RKO (cell line): ENCODE data around the gene GTF3C5.
"Not testable (repeated sequence)": the region's sequence is repeated elsewhere in the genome, so short reads cannot be mapped to it uniquely, and the experiment has no call there.

Experiments
- DNase-seq: peaks from one replicate; pipeline ENCODE4 v3.0.0-alpha.2; 2016; ENCODE audit warnings: low spot score

GTF3C5 gene

GRCh38 chr9:133055788-133056420 lies 25.1 kb downstream of the GTF3C5 start:
- DNase-seq: no peak

- no peak for DNase-seq
Measured at GRCh38 chr9:133056533-133056932, 25.7 kb downstream of the GTF3C5 start.

- DNase-seq: no peak
Measured at GRCh38 chr9:133057006-133057405, 26.2 kb downstream of the GTF3C5 start.

DNA sequence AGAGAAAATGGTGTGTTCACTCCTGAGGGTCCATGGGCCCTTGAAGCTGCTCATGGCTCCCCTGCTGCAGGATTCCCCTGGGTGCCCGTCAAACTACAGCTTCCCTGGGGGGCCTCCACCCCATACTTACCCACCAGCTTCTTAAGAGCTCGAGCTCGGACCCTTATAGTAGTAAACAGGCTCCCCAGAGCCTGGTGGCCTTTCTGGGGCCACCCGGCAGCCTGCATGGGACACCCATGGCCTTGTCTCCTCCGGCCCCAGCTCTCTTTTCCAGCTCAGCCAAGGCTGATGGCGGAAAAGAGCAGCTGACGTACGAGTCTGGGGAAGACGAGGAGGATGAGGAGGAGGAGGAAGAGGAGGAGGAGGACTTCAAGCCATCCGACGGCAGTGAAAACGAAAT lies 26.8 kb downstream of the GTF3C5 start:
- no peak for DNase-seq

DNA sequence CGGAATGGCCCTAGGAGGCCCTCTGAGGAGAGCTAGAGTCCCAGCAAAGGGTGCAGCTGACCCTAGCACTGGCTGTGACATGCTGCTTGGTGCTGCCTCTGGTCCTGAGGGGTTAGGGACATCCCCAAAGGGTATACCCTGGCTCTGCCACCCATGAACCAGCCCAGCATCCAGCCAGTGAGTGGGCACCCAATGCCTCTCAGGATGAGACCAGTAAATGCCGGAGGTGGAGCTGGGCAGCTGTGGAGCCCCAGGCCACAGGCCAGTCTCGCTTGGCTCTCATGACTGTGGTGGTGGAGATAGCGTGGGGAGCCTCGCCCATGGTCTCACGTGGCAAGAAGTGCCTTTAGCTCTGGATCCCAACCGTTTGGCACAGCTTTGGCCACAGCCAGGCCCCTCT lies 27.3 kb downstream of the GTF3C5 start:
- no peak for DNase-seq

GRCh38 chr9:133058550-133059320 lies 27.9 kb downstream of the GTF3C5 start:
- DNase-seq: no peak

DNA sequence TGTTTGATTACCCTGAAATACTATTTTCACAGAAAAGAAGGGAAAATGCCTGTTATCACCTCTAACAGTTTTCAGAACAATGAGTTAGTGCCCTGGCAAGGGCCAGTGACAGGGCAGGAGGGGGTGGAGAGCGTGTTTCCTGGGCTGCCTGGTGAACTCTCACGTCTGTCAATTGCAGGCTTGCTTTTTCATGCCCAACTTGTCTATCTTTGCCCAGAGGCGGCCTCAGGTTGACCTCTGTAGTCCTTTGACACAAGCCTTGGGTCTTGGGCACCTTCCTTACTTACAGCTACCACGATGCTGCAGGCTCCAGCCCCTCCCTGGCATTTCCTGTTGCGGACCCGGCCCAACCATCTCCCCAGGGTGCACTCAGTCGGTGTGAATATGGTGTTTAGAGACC lies 28.8 kb downstream of the GTF3C5 start:
- DNase-seq: no peak

- DNase-seq: no peak
Measured at GRCh38 chr9:133060417-133060841, 29.6 kb downstream of the GTF3C5 start.

DNA sequence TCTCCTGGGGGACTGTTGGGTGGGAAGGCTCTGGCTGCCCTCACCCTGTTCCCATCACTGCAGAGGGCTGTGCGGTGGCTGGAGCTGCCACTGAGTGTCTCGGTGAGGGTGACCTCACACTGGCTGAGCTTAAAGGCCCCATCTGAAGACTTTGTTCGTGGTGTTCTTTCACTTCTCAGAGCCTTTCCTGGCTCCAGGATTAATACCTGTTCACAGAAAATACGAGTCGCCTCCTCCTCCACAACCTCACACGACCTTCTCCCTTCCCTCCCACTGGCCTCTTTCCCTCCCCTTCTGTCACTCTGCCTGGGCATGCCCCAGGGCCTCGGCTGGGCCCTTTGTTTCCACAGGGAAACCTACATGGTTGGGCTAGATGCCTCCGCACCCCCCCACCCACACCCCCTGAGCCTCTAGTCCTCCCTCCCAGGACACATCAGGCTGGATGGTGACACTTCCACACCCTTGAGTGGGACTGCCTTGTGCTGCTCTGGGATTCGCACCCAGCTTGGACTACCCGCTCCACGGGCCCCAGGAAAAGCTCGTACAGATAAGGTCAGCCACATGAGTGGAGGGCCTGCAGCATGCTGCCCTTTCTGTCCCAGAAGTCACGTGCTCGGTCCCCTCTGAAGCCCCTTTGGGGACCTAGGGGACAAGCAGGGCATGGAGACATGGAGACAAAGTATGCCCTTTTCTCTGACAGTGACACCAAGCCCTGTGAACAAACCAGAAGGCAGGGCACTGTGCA lies 30.4 kb downstream of the GTF3C5 start:
- DNase-seq: not testable (repeated sequence)

DNA sequence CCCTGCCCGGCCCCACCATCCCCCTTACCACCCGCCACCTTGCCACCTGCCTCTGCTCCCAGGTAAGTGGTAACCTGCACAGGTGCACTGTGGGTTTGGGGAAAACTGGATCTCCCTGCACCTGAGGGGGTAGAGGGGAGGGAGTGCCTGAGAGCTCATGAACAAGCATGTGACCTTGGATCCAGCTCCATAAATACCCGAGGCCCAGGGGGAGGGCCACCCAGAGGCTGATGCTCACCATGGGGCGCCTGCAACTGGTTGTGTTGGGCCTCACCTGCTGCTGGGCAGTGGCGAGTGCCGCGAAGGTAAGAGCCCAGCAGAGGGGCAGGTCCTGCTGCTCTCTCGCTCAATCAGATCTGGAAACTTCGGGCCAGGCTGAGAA lies 31.0 kb downstream of the GTF3C5 start, which contains the start of gene CEL:
Gene CEL (plus strand): TSS at position 218 of the 382 bp plus-strand sequence. CDS start 22 bp downstream, at position 240.
- DNase-seq: not testable (repeated sequence)

DNA sequence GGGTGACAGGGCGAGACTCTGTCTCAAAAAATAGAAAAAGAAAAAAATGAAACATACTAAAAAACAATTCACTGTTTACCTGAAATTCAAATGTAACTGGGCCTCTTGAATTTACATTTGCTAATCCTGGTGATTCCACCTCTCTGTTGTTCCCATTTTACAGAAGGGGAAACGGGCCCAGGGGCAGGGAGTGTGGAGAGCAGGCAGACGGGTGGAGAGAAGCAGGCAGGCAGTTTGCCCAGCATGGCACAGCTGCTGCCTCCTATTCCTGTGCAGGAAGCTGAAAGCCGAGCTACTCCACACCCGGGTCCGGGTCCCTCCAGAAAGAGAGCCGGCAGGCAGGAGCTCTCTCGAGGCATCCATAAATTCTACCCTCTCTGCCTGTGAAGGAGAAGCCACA lies 31.8 kb downstream of the GTF3C5 start:
- not testable (repeated sequence) for DNase-seq

DNA sequence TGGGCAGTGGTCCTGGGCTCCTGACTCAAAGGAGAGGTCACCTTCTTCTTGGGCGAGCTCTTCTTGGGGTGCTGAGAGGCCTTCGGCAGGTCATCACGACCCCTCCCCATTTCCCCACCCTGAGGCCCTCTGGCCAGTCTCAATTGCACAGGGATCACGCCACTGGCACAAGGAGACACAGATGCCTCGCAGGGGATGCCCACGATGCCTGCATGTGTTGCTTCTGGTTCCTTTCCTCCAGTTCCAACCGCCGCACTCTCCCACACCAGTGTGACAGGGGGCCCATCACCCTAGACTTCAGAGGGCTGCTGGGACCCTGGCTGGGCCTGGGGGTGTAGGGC lies 32.3 kb downstream of the GTF3C5 start:
- no peak for DNase-seq

DNA sequence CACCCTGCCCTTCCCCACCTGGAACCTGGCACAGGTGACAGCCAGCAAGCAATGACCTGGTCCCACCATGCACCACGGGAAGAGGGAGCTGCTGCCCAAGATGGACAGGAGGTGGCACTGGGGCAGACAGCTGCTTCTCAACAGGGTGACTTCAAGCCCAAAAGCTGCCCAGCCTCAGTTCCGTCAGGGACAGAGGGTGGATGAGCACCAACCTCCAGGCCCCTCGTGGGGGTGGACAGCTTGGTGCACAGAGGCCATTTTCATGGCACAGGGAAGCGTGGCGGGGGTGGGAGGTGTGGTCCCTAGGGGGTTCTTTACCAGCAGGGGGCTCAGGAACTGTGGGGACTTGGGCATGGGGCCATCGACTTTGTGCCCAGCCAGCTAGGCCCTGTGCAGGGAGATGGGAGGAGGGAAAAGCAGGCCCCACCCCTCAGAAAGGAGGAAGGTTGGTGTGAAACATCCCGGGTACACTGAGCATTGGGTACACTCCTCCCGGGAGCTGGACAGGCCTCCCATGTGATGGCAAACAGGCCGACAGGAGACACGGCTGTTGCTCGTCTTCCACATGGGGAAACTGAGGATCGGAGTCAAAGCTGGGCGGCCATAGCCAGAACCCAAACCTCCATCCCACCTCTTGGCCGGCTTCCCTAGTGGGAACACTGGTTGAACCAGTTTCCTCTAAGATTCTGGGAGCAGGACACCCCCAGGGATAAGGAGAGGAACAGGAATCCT lies 32.9 kb downstream of the GTF3C5 start:
- no peak for DNase-seq

DNA sequence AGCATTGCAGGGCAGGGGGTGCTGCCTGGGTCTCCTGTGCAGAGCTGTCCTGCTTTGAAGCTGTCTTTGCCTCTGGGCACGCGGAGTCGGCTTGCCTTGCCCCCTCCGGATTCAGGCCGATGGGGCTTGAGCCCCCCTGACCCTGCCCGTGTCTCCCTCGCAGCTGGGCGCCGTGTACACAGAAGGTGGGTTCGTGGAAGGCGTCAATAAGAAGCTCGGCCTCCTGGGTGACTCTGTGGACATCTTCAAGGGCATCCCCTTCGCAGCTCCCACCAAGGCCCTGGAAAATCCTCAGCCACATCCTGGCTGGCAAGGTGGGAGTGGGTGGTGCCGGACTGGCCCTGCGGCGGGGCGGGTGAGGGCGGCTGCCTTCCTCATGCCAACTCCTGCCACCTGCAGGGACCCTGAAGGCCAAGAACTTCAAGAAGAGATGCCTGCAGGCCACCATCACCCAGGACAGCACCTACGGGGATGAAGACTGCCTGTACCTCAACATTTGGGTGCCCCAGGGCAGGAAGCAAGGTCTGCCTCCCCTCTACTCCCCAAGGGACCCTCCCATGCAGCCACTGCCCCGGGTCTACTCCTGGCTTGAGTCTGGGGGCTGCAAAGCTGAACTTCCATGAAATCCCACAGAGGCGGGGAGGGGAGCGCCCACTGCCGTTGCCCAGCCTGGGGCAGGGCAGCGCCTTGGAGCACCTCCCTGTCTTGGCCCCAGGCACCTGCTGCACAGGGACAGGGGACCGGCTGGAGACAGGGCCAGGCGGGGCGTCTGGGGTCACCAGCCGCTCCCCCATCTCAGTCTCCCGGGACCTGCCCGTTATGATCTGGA lies 33.7 kb downstream of the GTF3C5 start:
- no peak for DNase-seq

DNA sequence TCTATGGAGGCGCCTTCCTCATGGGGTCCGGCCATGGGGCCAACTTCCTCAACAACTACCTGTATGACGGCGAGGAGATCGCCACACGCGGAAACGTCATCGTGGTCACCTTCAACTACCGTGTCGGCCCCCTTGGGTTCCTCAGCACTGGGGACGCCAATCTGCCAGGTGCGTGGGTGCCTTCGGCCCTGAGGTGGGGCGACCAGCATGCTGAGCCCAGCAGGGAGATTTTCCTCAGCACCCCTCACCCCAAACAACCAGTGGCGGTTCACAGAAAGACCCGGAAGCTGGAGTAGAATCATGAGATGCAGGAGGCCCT lies 34.2 kb downstream of the GTF3C5 start:
- no peak for DNase-seq

- DNase-seq: no peak
Measured at GRCh38 chr9:133066181-133066983, 35.6 kb downstream of the GTF3C5 start.

DNA sequence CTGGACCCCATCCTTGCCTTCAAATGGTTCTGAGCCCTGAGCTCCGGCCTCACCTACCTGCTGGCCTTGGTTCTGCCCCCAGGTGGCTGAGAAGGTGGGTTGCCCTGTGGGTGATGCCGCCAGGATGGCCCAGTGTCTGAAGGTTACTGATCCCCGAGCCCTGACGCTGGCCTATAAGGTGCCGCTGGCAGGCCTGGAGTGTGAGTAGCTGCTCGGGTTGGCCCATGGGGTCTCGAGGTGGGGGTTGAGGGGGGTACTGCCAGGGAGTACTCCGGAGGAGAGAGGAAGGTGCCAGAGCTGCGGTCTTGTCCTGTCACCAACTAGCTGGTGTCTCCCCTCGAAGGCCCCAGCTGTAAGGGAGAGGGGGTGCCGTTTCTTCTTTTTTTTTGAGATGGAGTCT lies 36.2 kb downstream of the GTF3C5 start:
- DNase-seq: no peak

GRCh38 chr9:133067813-133068212 lies 37.0 kb downstream of the GTF3C5 start:
- no peak for DNase-seq

- not testable (repeated sequence) for DNase-seq
Measured at GRCh38 chr9:133068431-133068830, 37.6 kb downstream of the GTF3C5 start.

DNA sequence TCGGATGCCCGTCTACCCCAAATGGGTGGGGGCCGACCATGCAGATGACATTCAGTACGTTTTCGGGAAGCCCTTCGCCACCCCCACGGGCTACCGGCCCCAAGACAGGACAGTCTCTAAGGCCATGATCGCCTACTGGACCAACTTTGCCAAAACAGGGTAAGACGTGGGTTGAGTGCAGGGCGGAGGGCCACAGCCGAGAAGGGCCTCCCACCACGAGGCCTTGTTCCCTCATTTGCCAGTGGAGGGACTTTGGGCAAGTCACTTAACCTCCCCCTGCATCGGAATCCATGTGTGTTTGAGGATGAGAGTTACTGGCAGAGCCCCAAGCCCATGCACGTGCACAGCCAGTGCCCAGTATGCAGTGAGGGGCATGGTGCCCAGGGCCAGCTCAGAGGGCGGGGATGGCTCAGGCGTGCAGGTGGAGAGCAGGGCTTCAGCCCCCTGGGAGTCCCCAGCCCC lies 39.7 kb downstream of the GTF3C5 start:
- not testable (repeated sequence) for DNase-seq

- not testable (repeated sequence) for DNase-seq
Measured at GRCh38 chr9:133070985-133071384, 40.2 kb downstream of the GTF3C5 start.
